GM19467 (cell line): ENCODE data around the gene AGMO.

Experiments
- ATAC-seq: cut with Tn5 transposase; IDR thresholded peaks from one replicate; pipeline ENCODE4 v1.9.1; 2021; ENCODE audit warnings: mild to moderate bottlenecking, moderate library complexity; ENCODE audit not compliant: unreplicated experiment

AGMO gene

DNA sequence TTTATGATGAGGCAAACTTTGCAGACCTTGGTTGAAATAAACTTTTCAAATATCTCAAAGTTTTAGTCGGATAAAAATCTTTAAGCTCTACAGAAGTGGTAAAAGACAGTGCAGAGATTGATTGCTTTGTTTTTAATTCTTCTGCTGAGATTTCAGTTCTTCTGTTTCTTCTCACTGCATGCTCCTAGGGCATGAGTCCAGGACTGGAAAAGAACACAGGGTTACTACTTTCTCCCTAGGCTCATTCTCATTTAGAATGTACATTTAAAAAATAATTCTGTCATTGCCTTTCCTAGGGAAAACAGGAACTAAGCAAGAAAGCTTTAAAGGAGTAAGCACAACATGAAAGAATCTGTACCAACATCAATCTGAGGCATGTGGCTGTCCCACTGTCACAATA lies 402.6 kb downstream of the AGMO start:
- ATAC-seq, result no peak

GRCh38 chr7:15158141-15158810 lies 403.5 kb downstream of the AGMO start:
- no peak for ATAC-seq
